Endothelial cell of umbilical vein (primary cell): ENCODE data around the gene LITAF. TPM values are rescaled to one million over a fixed set of nuclear protein-coding genes. Genes with fewer than 3 reads are reported as not detected.

Experiments
- BruUV-seq: library from RNA; stranded (reverse); fragments of 400-500 nt; replicated peaks from 2 replicates; lab custom pipeline; 2021; lab: Mats Ljungman, UMichigan
- CTCF ChIA-PET: fragments of 300-600, 350-600 bp; sonication (Branson Sonifier 250); formaldehyde crosslinking; loops from one replicate; lab custom pipeline; 2021; ENCODE audit warnings: antibody characterized with exemption, inconsistent platforms; lab: Charles Lee
- POLR2A ChIA-PET: fragments of 300-600, 350-600 bp; sonication (Branson Sonifier 250); formaldehyde crosslinking; loops from one replicate; lab custom pipeline; 2021; ENCODE audit warnings: antibody characterized with exemption, inconsistent platforms; lab: Charles Lee
- DNase-seq: peaks from one replicate; pipeline ENCODE4 v3.0.0-alpha.2; 2011; ENCODE audit warnings: low read depth, low spot score
- FAIRE-seq: peaks from 2 replicates; lab custom pipeline; 2011; peaks lifted over from hg19 to GRCh38; lab: Jason Lieb, UNC
- H2AFZ ChIP-seq: 2 replicates; pipeline ENCODE4 v1.6.0; 2012; ENCODE audit warnings: low read depth, low read length, control low read depth, inconsistent platforms
- H3K27ac ChIP-seq: 2 replicates; pipeline ENCODE4 v1.5.1; 2011; ENCODE audit warnings: low read depth, mild to moderate bottlenecking, control low read depth, low read length, moderate library complexity; ENCODE audit not compliant: insufficient read depth
- H3K27me3 ChIP-seq, 2 experiments: 2 replicates each; pipeline versions ENCODE4 v1.6.0 to v1.6.1; 2011; ENCODE audit warnings: low read length in 2 of 2, mixed read lengths in 1 of 2; ENCODE audit not compliant: control insufficient read depth in 2 of 2, insufficient read depth in 2 of 2
- H3K36me3 ChIP-seq, 2 experiments: 2 replicates in 1 of 2; 3 replicates in 1 of 2; pipeline ENCODE4 v1.5.1; 2011; ENCODE audit warnings: low read length in 2 of 2, mild to moderate bottlenecking in 1 of 2, moderate library complexity in 1 of 2; ENCODE audit not compliant: control insufficient read depth in 2 of 2, insufficient read depth in 2 of 2; ENCODE audit errors: extremely low read depth in 1 of 2
- H3K4me1 ChIP-seq: 3 replicates; pipeline ENCODE4 v1.5.1; 2011; ENCODE audit warnings: mild to moderate bottlenecking, low read length; ENCODE audit not compliant: control insufficient read depth, insufficient read depth; ENCODE audit errors: extremely low read depth
- H3K4me2 ChIP-seq: 2 replicates; pipeline ENCODE4 v1.6.1; 2011; ENCODE audit warnings: low read length, control low read depth, mixed read lengths; ENCODE audit not compliant: insufficient read depth
- H3K4me3 ChIP-seq, 3 experiments: fragments of 200-600 bp in 1 of 3; sonication (generic), shearing (Covaris generic) in 1 of 3; replicated peaks in 1 of 3; 2 replicates each; pipeline ENCODE4 v1.5.1; 2011 to 2016; ENCODE audit warnings: control low read depth in 3 of 3, low read length in 3 of 3, mild to moderate bottlenecking in 2 of 3, inconsistent platforms in 1 of 3, low read depth in 1 of 3, moderate library complexity in 1 of 3; ENCODE audit not compliant: insufficient read depth in 1 of 3
- H3K79me2 ChIP-seq: 2 replicates; pipeline ENCODE4 v1.6.0; 2012; ENCODE audit warnings: low read length, inconsistent platforms; ENCODE audit not compliant: control insufficient read depth, insufficient read depth
- H3K9ac ChIP-seq: replicated peaks from 2 replicates; pipeline ENCODE3; 2011; ENCODE audit warnings: low read length, control low read depth; ENCODE audit not compliant: insufficient read depth; ENCODE audit errors: extremely low read depth
- H3K9me1 ChIP-seq: replicated peaks from 3 replicates; pipeline ENCODE4 v1.6.0; 2011; ENCODE audit warnings: mild to moderate bottlenecking, low read length; ENCODE audit not compliant: control insufficient read depth, insufficient read depth; ENCODE audit errors: extremely low read depth
- H3K9me3 ChIP-seq: replicated peaks from 2 replicates; pipeline ENCODE4 v1.5.1; 2012; ENCODE audit warnings: low read length, inconsistent platforms; ENCODE audit not compliant: control insufficient read depth, insufficient read depth
- H4K20me1 ChIP-seq: replicated peaks from 2 replicates; pipeline ENCODE3; 2011; ENCODE audit warnings: mild to moderate bottlenecking, low read length; ENCODE audit not compliant: control insufficient read depth, insufficient read depth; ENCODE audit errors: extremely low read depth
- CTCF ChIP-seq, 2 donors: IDR thresholded peaks; 1 replicate in 1 of 2; 2 replicates in 1 of 2; pipeline ENCODE4 v1.5.1; 2011; ENCODE audit warnings: low read length in 2 of 2, mild to moderate bottlenecking in 2 of 2, moderate library complexity in 2 of 2, control low read depth in 1 of 2, inconsistent platforms in 1 of 2, low read depth in 1 of 2; ENCODE audit not compliant: insufficient read depth in 1 of 2; ENCODE audit errors: extremely low read depth in 1 of 2
- EZH2 ChIP-seq: IDR thresholded peaks from 2 replicates; pipeline ENCODE4 v1.6.1; 2012; ENCODE audit warnings: borderline replicate concordance, low read depth, mild to moderate bottlenecking, moderate library complexity, low read length, inconsistent platforms; ENCODE audit not compliant: severe bottlenecking
- FOS ChIP-seq: IDR thresholded peaks from 2 replicates; pipeline ENCODE4 v1.6.1; 2011; ENCODE audit warnings: mild to moderate bottlenecking, low read length, moderate library complexity, borderline replicate concordance; ENCODE audit not compliant: insufficient read depth
- GATA2 ChIP-seq: IDR thresholded peaks from 2 replicates; pipeline ENCODE4 v1.7.0; 2011; ENCODE audit warnings: low read depth, mild to moderate bottlenecking, moderate library complexity, mixed read lengths, low read length; ENCODE audit not compliant: insufficient read length, insufficient read depth
- JUN ChIP-seq: IDR thresholded peaks from 2 replicates; pipeline ENCODE4 v1.6.1; 2011; ENCODE audit warnings: borderline replicate concordance, low read depth; ENCODE audit not compliant: insufficient read length, insufficient read depth
- MAX ChIP-seq: IDR thresholded peaks from 2 replicates; pipeline ENCODE4 v1.6.1; 2011; ENCODE audit not compliant: insufficient read depth, insufficient read length
- MYC ChIP-seq: IDR thresholded peaks from one replicate; pipeline ENCODE4 v1.6.1; 2011; ENCODE audit warnings: mild to moderate bottlenecking, low read depth, low read length
- POLR2A ChIP-seq: IDR thresholded peaks from 2 replicates; pipeline ENCODE4 v1.6.1; 2012; ENCODE audit warnings: low read depth, mild to moderate bottlenecking, control low read depth, low read length
- POLR2AphosphoS5 ChIP-seq: IDR thresholded peaks from 2 replicates; pipeline ENCODE4 v1.6.1; 2012; ENCODE audit warnings: low read depth, mild to moderate bottlenecking, control low read depth, low read length, moderate library complexity; ENCODE audit not compliant: insufficient read depth
- dilution Hi-C: fragments of 300-500 bp; cut with MboI; formaldehyde crosslinking; loops from one replicate; pipeline ENCODE4 v1.15.0; 2019; ENCODE audit warnings: low sequenced_read_pairs; ENCODE audit not compliant: extremely low pct_ligation_motif_present
- intact Hi-C: fragments of 100-400 bp; cut with micrococcal nuclease; formaldehyde crosslinking; loops from one replicate; pipeline ENCODE4 v1.10.0; 2022
- polyA plus RNA-seq, 4 experiments: library from polyadenylated mRNA; depleted of rRNA in 3 of 4; stranded (reverse) in 3 of 4; unstranded in 1 of 4; fragments of >200 nt; gene quantifications; 2 replicates each; pipeline versions ENCODE4 v1.2.1 to v1.2.3, GENCODE V29; 2011 to 2012; ENCODE audit warnings: missing spikeins in 1 of 4
- total RNA-seq: library from RNA; stranded (reverse); gene quantifications from 2 replicates; pipeline ENCODE4 v1.2.3, GENCODE V29; 2021

The LITAF gene
- total and polyA plus RNA-seq, 2 donors (not counting 3 experiments of a cell fraction or from before 2014, with no cell fraction given), result 15.2 to 27.2 TPM

DNA sequence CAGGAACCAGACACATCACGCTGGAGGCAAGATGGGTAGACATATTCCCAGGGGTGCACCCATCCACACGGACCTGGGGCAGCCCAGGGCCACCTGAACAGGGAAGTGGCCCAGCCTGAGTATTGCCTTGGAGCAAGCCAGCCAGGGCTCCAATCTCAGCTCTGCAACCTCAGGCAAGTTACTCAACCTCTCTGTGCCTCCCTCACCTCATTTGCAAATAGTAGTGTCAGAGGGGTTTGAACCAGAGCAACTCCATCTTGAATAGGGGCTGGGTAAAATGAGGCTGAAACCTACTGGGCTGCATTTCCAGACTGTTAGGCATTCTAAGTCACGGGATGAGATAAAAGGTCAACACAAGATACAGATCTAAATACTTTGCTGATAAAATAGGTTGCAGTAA is 46.4 kb upstream of the LITAF start:
- H3K79me2 ChIP-seq, result no peaks in the 10 kb centered on the region
- no peak overlapping the region for H2AFZ ChIP-seq
- no peaks in the 10 kb centered on the region for H4K20me1 ChIP-seq
- FAIRE-seq (no peak), DNase-seq (no peak)
- TF ChIP-seq POLR2AphosphoS5 (no peak), GATA2 (no peak), JUN (no peak), FOS (no peak), POLR2A (no peak), EZH2 (no peak)
- ChIA-PET CTCF (no interaction called here), POLR2A (no interaction called here)
- H3K4me2 ChIP-seq, result no peak overlapping the region
- no peaks in the 10 kb centered on the region for H3K27me3 ChIP-seq
- intact Hi-C loops (no loop called here), dilution Hi-C loops (no loop called here)
- H3K9ac ChIP-seq, result no peak overlapping the region
- no peaks in the 10 kb centered on the region for H3K4me1 ChIP-seq
- H3K9me3 ChIP-seq, result no peaks in the 10 kb centered on the region
- no peaks in the 10 kb centered on the region for H3K36me3 ChIP-seq
- no peak overlapping the region for H3K27ac ChIP-seq
- H3K4me3 ChIP-seq, result no peak overlapping the region
- BruUV-seq, result no TSS peak
- no peaks in the 10 kb centered on the region for H3K9me1 ChIP-seq

GRCh38 chr16:11632455-11632939 is 45.8 kb upstream of the LITAF start:
- dilution Hi-C loops, result no loop called here

More at GRCh38 chr16:11632455-11632939, 45.8 kb upstream of the LITAF start:
- Histone ChIP-seq H3K27ac (no peak overlapping the region), H3K9ac (no peak overlapping the region), H3K4me3 (no peak overlapping the region), H3K4me1 (no peaks in the 10 kb centered on the region), H3K79me2 (no peaks in the 10 kb centered on the region), H2AFZ (no peak overlapping the region), H3K9me1 (no peaks in the 10 kb centered on the region), H3K27me3 (no peaks in the 10 kb centered on the region), H3K4me2 (no peak overlapping the region), H3K9me3 (no peaks in the 10 kb centered on the region), H3K36me3 (no peaks in the 10 kb centered on the region), H4K20me1 (no peaks in the 10 kb centered on the region)
- FAIRE-seq, result no peak
- ChIA-PET POLR2A (no interaction called here), CTCF (interaction anchor here (1.2 kb wide), 1 partner anchor 101 kb away, joined by 4 read pairs; no protein-coding TSS in a partner anchor)
- BruUV-seq, result no TSS peak
- no peak for TF ChIP-seq POLR2AphosphoS5
- no peak for TF ChIP-seq POLR2A
- no peak for TF ChIP-seq EZH2
- TF ChIP-seq MYC, result no peak
- no peak for TF ChIP-seq GATA2
- TF ChIP-seq CTCF (IDR thresholded peaks at IDR 0.05; ENCODE audit: extremely low read depth in 1 of 2, insufficient read depth in 1 of 2, low read depth in 1 of 2, low read length in 2 of 2), result no peak
- TF ChIP-seq JUN, result no peak
- no peak for TF ChIP-seq FOS
- TF ChIP-seq MAX, result no peak
- intact Hi-C loops, result no loop called here
- DNase-seq, result peak; percentile 71
